Kidney (tissue), 14 donors: ENCODE data around the gene MAD1L1. TPM values are rescaled to one million over a fixed set of nuclear protein-coding genes. Genes with fewer than 3 reads are reported as not detected.
A peak's percentile ranks its signal among the peaks of the same experiment; 100 is the strongest.

Experiments
- DNase-seq, 5 donors: peaks; one replicate each; pipeline ENCODE4 v3.0.0-alpha.2; 2013 to 2020
- FAIRE-seq: peaks from 2 replicates; lab custom pipeline; 2012; peaks lifted over from hg19 to GRCh38; lab: Jason Lieb, UNC
- H3K27ac ChIP-seq, 2 donors: one replicate each; pipeline ENCODE4 v1.7.0; 2013; ENCODE audit warnings: low read depth in 2 of 2, low read length in 2 of 2, inconsistent platforms in 1 of 2
- H3K27me3 ChIP-seq: one replicate; pipeline ENCODE4 v1.7.1; 2013; ENCODE audit warnings: low read length, inconsistent platforms; ENCODE audit not compliant: control insufficient read depth, insufficient read depth
- H3K36me3 ChIP-seq, 3 donors: one replicate each; pipeline versions ENCODE4 v1.7.0 to v1.7.1; 2013; ENCODE audit warnings: low read length in 3 of 3, control low read depth in 1 of 3, inconsistent platforms in 1 of 3; ENCODE audit not compliant: insufficient read depth in 3 of 3, control insufficient read depth in 2 of 3
- H3K4me1 ChIP-seq, 3 donors: one replicate each; pipeline versions ENCODE4 v1.7.0 to v1.7.1; 2013; ENCODE audit warnings: low read length in 3 of 3, inconsistent platforms in 1 of 3, low read depth in 1 of 3; ENCODE audit not compliant: control insufficient read depth in 2 of 3, insufficient read depth in 2 of 3
- H3K4me3 ChIP-seq, 3 donors: one replicate each; pipeline versions ENCODE4 v1.7.0 to v1.8.1; 2013; ENCODE audit warnings: low read length in 3 of 3, control low read depth in 1 of 3, inconsistent platforms in 1 of 3
- H3K9ac ChIP-seq, 3 donors: one replicate each; pipeline versions ENCODE4 v1.7.0 to v1.7.1; 2013; ENCODE audit warnings: low read length in 3 of 3, control low read depth in 1 of 3, inconsistent platforms in 1 of 3
- H3K9me3 ChIP-seq, 3 donors: one replicate each; pipeline versions ENCODE4 v1.7.0 to v1.7.1; 2013; ENCODE audit warnings: low read length in 3 of 3, control low read depth in 1 of 3, inconsistent platforms in 1 of 3; ENCODE audit not compliant: control insufficient read depth in 2 of 3, insufficient read depth in 1 of 3
- intact Hi-C: fragments of 100-400 bp; cut with DNase I; formaldehyde crosslinking; loops from one replicate; pipeline ENCODE4 v1.11.1; 2022
- polyA plus RNA-seq: library from polyadenylated mRNA; stranded (reverse); fragments of 350-450 nt; fragmentation: Illumina TruSeq; extraction: RNeasy Lipid Tissue Mini Kit (QIAGEN cat#74804); gene quantifications from one replicate; pipeline ENCODE4 v1.2.3, GENCODE V29; 2014; ENCODE audit warnings: low read depth, low replicate concordance; ENCODE audit not compliant: insufficient read depth
- total RNA-seq: library from RNA; stranded (reverse); fragmentation: NEBNext Ultra II Directional; extraction: Animal tissue kit (Norgen Biotek cat#: 25700); gene quantifications from one replicate; pipeline ENCODE4 v1.2.1, GENCODE V29; 2021
- TF ChIP-seq, protein P1 (sequence below): IDR thresholded peaks from 3 replicates; pipeline ENCODE4 v1.5.1; 2012; ENCODE audit warnings: mild to moderate bottlenecking, moderate library complexity, borderline replicate concordance; ENCODE audit not compliant: insufficient read depth; ENCODE audit errors: extremely low read depth
- donor health status: control.
- donor health status: control.
- donor health status: control.
- donor health status: control.
- donor health status: control.
- donor health status: DM: yes; HTN: yes; CAD: no.
- donor health status: Normal renal cell carcinoma (clear cell type).

Gene MAD1L1
- total and polyA plus RNA-seq, 2 donors from 2014 or later: 33.2 to 45.2 TPM

DNA sequence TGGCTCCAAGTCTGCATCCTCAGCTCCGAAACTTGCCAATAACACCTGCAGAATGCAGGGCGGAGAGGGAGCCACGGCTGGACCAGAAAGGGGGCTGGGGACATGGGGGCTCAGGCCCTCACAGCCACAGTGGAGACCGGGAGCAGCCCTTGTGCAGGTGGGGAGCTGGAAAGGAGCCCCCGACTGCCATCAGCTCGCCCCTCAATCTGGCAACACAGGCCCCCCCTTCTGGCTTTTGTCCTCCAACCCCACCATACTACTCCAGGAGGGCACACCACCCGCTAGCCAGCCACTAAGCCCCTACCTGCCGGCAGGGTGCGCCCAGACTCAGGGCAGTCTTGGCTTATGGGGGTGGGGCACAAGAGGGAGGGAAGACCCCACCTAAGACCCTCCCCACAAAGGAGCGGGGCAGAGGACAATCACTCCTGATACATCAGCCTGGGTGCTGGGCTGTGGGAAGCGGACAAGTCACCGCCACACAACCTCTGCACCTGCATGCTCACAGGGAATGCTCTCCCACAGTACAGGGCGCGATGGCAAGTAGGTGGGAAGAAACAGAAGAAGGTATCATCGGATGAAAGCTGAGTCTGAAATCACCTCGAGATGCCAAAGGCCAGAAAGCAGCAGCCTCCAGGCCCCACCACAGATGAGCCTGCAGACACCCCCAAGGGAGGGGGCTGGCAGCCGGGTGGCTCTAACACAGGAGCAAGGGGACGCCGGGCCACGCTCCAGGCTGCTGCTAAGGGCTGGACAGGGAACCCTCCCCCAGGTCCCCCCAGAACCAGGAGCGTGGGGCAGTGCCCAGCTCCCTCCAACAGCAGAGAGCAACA, 297.4 kb downstream of the MAD1L1 start:
- Histone ChIP-seq H3K27ac (no peak overlapping the region), H3K4me3 (no peak overlapping the region), H3K9me3 (no peaks in the 10 kb centered on the region), H3K9ac (no peak overlapping the region), H3K27me3 (no peaks in the 10 kb centered on the region), H3K36me3 (no peaks in the 10 kb centered on the region), H3K4me1 (no peaks in the 10 kb centered on the region)
- TF ChIP-seq, protein P1, sequence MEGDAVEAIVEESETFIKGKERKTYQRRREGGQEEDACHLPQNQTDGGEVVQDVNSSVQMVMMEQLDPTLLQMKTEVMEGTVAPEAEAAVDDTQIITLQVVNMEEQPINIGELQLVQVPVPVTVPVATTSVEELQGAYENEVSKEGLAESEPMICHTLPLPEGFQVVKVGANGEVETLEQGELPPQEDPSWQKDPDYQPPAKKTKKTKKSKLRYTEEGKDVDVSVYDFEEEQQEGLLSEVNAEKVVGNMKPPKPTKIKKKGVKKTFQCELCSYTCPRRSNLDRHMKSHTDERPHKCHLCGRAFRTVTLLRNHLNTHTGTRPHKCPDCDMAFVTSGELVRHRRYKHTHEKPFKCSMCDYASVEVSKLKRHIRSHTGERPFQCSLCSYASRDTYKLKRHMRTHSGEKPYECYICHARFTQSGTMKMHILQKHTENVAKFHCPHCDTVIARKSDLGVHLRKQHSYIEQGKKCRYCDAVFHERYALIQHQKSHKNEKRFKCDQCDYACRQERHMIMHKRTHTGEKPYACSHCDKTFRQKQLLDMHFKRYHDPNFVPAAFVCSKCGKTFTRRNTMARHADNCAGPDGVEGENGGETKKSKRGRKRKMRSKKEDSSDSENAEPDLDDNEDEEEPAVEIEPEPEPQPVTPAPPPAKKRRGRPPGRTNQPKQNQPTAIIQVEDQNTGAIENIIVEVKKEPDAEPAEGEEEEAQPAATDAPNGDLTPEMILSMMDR: no peak
- FAIRE-seq (no peak), DNase-seq (peak in 1 of 5 donors; percentile 51)
- intact Hi-C loops: no loop called here

DNA sequence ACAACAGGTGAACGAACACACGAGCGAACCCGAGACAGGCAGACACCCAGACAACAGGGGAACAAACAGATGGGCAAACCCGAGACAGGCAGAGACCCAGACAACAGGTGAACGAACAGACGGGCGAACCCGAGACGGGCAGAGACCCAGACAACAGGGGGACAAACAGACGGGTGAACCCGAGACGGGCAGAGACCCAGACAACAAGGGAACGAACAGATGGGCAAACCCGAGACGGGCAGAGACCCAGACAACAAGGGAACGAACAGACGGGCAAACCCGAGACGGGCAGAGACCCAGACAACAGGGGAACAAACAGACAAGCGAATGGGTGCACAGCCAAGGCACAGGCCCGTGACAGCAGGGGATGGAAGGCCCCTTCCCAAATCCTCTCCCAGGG, 298.0 kb downstream of the MAD1L1 start:
- TF ChIP-seq, protein P1: no peak
- no peaks in the 10 kb centered on the region for H3K4me1 ChIP-seq
- no peak overlapping the region for H3K27ac ChIP-seq
- FAIRE-seq (no peak), DNase-seq (no peak)
- H3K9ac ChIP-seq: no peak overlapping the region
- H3K36me3 ChIP-seq: no peaks in the 10 kb centered on the region
- intact Hi-C loops: no loop called here
- H3K9me3 ChIP-seq: no peaks in the 10 kb centered on the region
- no peak overlapping the region for H3K4me3 ChIP-seq
- no peaks in the 10 kb centered on the region for H3K27me3 ChIP-seq

DNA sequence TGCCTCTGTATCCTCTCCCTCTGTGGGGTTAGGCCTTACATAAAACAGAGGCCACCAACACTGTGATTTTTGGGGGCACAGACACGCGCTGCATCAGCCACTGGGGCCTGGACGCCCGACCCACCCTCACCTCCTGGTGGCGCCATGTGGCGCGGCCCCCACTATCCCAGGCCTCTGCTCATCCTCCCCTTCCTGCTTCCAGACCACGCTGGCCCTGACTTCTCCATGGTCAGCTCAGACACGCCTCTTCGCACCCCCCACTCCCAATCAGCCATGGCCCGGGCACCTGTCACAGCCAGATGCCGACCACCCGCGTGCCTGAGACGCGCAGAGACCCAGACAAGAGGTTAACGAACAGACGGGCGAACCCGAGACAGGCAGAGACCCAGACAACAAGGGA, 298.7 kb downstream of the MAD1L1 start:
- H3K4me3 ChIP-seq: no peak overlapping the region
- no peak overlapping the region for H3K27ac ChIP-seq
- FAIRE-seq (no peak), DNase-seq (no peak)
- H3K27me3 ChIP-seq: no peaks in the 10 kb centered on the region
- H3K9me3 ChIP-seq: no peaks in the 10 kb centered on the region
- H3K4me1 ChIP-seq: no peaks in the 10 kb centered on the region
- intact Hi-C loops: no loop called here
- H3K9ac ChIP-seq: no peak overlapping the region
- H3K36me3 ChIP-seq: no peaks in the 10 kb centered on the region
- TF ChIP-seq, protein P1: no peak
